GM12892 (cell line): ENCODE results near the gene METTL24.

Source experiments
- POLR2A ChIP-seq: IDR thresholded peaks from 2 replicates; pipeline ENCODE4 v1.6.1; 2011; ENCODE audit warnings: low read depth, low read length, control low read depth
- POLR2AphosphoS5 ChIP-seq: IDR thresholded peaks from 2 replicates; pipeline ENCODE4 v1.6.1; 2011; ENCODE audit warnings: low read depth, low read length, control low read depth
- TAF1 ChIP-seq: IDR thresholded peaks from 2 replicates; pipeline ENCODE4 v1.6.1; 2011; ENCODE audit warnings: low read depth, mild to moderate bottlenecking, control low read depth, low read length, borderline replicate concordance

GRCh38 chr6:110239526-110240274, 118.4 kb downstream of the METTL24 start:
- TF ChIP-seq POLR2AphosphoS5: no peak
- TF ChIP-seq POLR2A: no peak
- TF ChIP-seq TAF1: no peak
